Endothelial cell of umbilical vein (primary cell): ENCODE measurements around the gene CD79B. TPM values are rescaled to one million over a fixed set of nuclear protein-coding genes. Genes with fewer than 3 reads are reported as not detected.
"Not testable (repeated sequence)": the region's sequence is repeated elsewhere in the genome, so short reads cannot be mapped to it uniquely, and the experiment has no call there.

Experiments
- BruUV-seq: library from RNA; stranded (reverse); fragments of 400-500 nt; replicated peaks from 2 replicates; lab custom pipeline; 2021; lab: Mats Ljungman, UMichigan
- CTCF ChIA-PET: fragments of 300-600, 350-600 bp; sonication (Branson Sonifier 250); formaldehyde crosslinking; loops from one replicate; lab custom pipeline; 2021; ENCODE audit warnings: antibody characterized with exemption, inconsistent platforms; lab: Charles Lee
- POLR2A ChIA-PET: fragments of 300-600, 350-600 bp; sonication (Branson Sonifier 250); formaldehyde crosslinking; loops from one replicate; lab custom pipeline; 2021; ENCODE audit warnings: antibody characterized with exemption, inconsistent platforms; lab: Charles Lee
- DNase-seq: peaks from one replicate; pipeline ENCODE4 v3.0.0-alpha.2; 2011; ENCODE audit warnings: low read depth, low spot score
- FAIRE-seq: peaks from 2 replicates; lab custom pipeline; 2011; peaks lifted over from hg19 to GRCh38; lab: Jason Lieb, UNC
- H2AFZ ChIP-seq: 2 replicates; pipeline ENCODE4 v1.6.0; 2012; ENCODE audit warnings: low read depth, low read length, control low read depth, inconsistent platforms
- H3K27ac ChIP-seq: 2 replicates; pipeline ENCODE4 v1.5.1; 2011; ENCODE audit warnings: low read depth, mild to moderate bottlenecking, control low read depth, low read length, moderate library complexity; ENCODE audit not compliant: insufficient read depth
- H3K27me3 ChIP-seq, 2 experiments: 2 replicates each; pipeline versions ENCODE4 v1.6.0 to v1.6.1; 2011; ENCODE audit warnings: low read length in 2 of 2, mixed read lengths in 1 of 2; ENCODE audit not compliant: control insufficient read depth in 2 of 2, insufficient read depth in 2 of 2
- H3K36me3 ChIP-seq, 2 experiments: 2 replicates in 1 of 2; 3 replicates in 1 of 2; pipeline ENCODE4 v1.5.1; 2011; ENCODE audit warnings: low read length in 2 of 2, mild to moderate bottlenecking in 1 of 2, moderate library complexity in 1 of 2; ENCODE audit not compliant: control insufficient read depth in 2 of 2, insufficient read depth in 2 of 2; ENCODE audit errors: extremely low read depth in 1 of 2
- H3K4me1 ChIP-seq: 3 replicates; pipeline ENCODE4 v1.5.1; 2011; ENCODE audit warnings: mild to moderate bottlenecking, low read length; ENCODE audit not compliant: control insufficient read depth, insufficient read depth; ENCODE audit errors: extremely low read depth
- H3K4me2 ChIP-seq: 2 replicates; pipeline ENCODE4 v1.6.1; 2011; ENCODE audit warnings: low read length, control low read depth, mixed read lengths; ENCODE audit not compliant: insufficient read depth
- H3K4me3 ChIP-seq, 3 experiments: fragments of 200-600 bp in 1 of 3; sonication (generic), shearing (Covaris generic) in 1 of 3; replicated peaks in 1 of 3; 2 replicates each; pipeline ENCODE4 v1.5.1; 2011 to 2016; ENCODE audit warnings: control low read depth in 3 of 3, low read length in 3 of 3, mild to moderate bottlenecking in 2 of 3, inconsistent platforms in 1 of 3, low read depth in 1 of 3, moderate library complexity in 1 of 3; ENCODE audit not compliant: insufficient read depth in 1 of 3
- H3K79me2 ChIP-seq: 2 replicates; pipeline ENCODE4 v1.6.0; 2012; ENCODE audit warnings: low read length, inconsistent platforms; ENCODE audit not compliant: control insufficient read depth, insufficient read depth
- H3K9ac ChIP-seq: replicated peaks from 2 replicates; pipeline ENCODE3; 2011; ENCODE audit warnings: low read length, control low read depth; ENCODE audit not compliant: insufficient read depth; ENCODE audit errors: extremely low read depth
- H3K9me1 ChIP-seq: replicated peaks from 3 replicates; pipeline ENCODE4 v1.6.0; 2011; ENCODE audit warnings: mild to moderate bottlenecking, low read length; ENCODE audit not compliant: control insufficient read depth, insufficient read depth; ENCODE audit errors: extremely low read depth
- H3K9me3 ChIP-seq: replicated peaks from 2 replicates; pipeline ENCODE4 v1.5.1; 2012; ENCODE audit warnings: low read length, inconsistent platforms; ENCODE audit not compliant: control insufficient read depth, insufficient read depth
- H4K20me1 ChIP-seq: replicated peaks from 2 replicates; pipeline ENCODE3; 2011; ENCODE audit warnings: mild to moderate bottlenecking, low read length; ENCODE audit not compliant: control insufficient read depth, insufficient read depth; ENCODE audit errors: extremely low read depth
- CTCF ChIP-seq, 2 donors: IDR thresholded peaks; 1 replicate in 1 of 2; 2 replicates in 1 of 2; pipeline ENCODE4 v1.5.1; 2011; ENCODE audit warnings: low read length in 2 of 2, mild to moderate bottlenecking in 2 of 2, moderate library complexity in 2 of 2, control low read depth in 1 of 2, inconsistent platforms in 1 of 2, low read depth in 1 of 2; ENCODE audit not compliant: insufficient read depth in 1 of 2; ENCODE audit errors: extremely low read depth in 1 of 2
- EZH2 ChIP-seq: IDR thresholded peaks from 2 replicates; pipeline ENCODE4 v1.6.1; 2012; ENCODE audit warnings: borderline replicate concordance, low read depth, mild to moderate bottlenecking, moderate library complexity, low read length, inconsistent platforms; ENCODE audit not compliant: severe bottlenecking
- FOS ChIP-seq: IDR thresholded peaks from 2 replicates; pipeline ENCODE4 v1.6.1; 2011; ENCODE audit warnings: mild to moderate bottlenecking, low read length, moderate library complexity, borderline replicate concordance; ENCODE audit not compliant: insufficient read depth
- GATA2 ChIP-seq: IDR thresholded peaks from 2 replicates; pipeline ENCODE4 v1.7.0; 2011; ENCODE audit warnings: low read depth, mild to moderate bottlenecking, moderate library complexity, mixed read lengths, low read length; ENCODE audit not compliant: insufficient read length, insufficient read depth
- JUN ChIP-seq: IDR thresholded peaks from 2 replicates; pipeline ENCODE4 v1.6.1; 2011; ENCODE audit warnings: borderline replicate concordance, low read depth; ENCODE audit not compliant: insufficient read length, insufficient read depth
- MAX ChIP-seq: IDR thresholded peaks from 2 replicates; pipeline ENCODE4 v1.6.1; 2011; ENCODE audit not compliant: insufficient read depth, insufficient read length
- MYC ChIP-seq: IDR thresholded peaks from one replicate; pipeline ENCODE4 v1.6.1; 2011; ENCODE audit warnings: mild to moderate bottlenecking, low read depth, low read length
- POLR2A ChIP-seq: IDR thresholded peaks from 2 replicates; pipeline ENCODE4 v1.6.1; 2012; ENCODE audit warnings: low read depth, mild to moderate bottlenecking, control low read depth, low read length
- POLR2AphosphoS5 ChIP-seq: IDR thresholded peaks from 2 replicates; pipeline ENCODE4 v1.6.1; 2012; ENCODE audit warnings: low read depth, mild to moderate bottlenecking, control low read depth, low read length, moderate library complexity; ENCODE audit not compliant: insufficient read depth
- dilution Hi-C: fragments of 300-500 bp; cut with MboI; formaldehyde crosslinking; loops from one replicate; pipeline ENCODE4 v1.15.0; 2019; ENCODE audit warnings: low sequenced_read_pairs; ENCODE audit not compliant: extremely low pct_ligation_motif_present
- intact Hi-C: fragments of 100-400 bp; cut with micrococcal nuclease; formaldehyde crosslinking; loops from one replicate; pipeline ENCODE4 v1.10.0; 2022
- polyA plus RNA-seq, 4 experiments: library from polyadenylated mRNA; depleted of rRNA in 3 of 4; stranded (reverse) in 3 of 4; unstranded in 1 of 4; fragments of >200 nt; gene quantifications; 2 replicates each; pipeline versions ENCODE4 v1.2.1 to v1.2.3, GENCODE V29; 2011 to 2012; ENCODE audit warnings: missing spikeins in 1 of 4
- total RNA-seq: library from RNA; stranded (reverse); gene quantifications from 2 replicates; pipeline ENCODE4 v1.2.3, GENCODE V29; 2021

Gene CD79B
- total and polyA plus RNA-seq, 2 donors (not counting 3 experiments of a cell fraction or from before 2014, with no cell fraction given), result 2.1 to 3.9 TPM

- dilution Hi-C loops, result no loop called here
- H3K79me2 ChIP-seq, result no peaks in the 10 kb centered on the region
- no peak overlapping the region for H3K4me3 ChIP-seq
- CTCF ChIA-PET, result interaction anchor here (1.0 to 7.3 kb wide), 10 partner anchors 11 to 215 kb away, joined by 3 to 183 read pairs (median 18); partner anchors contain the start of gene PRR29
- DNase-seq, result no peak
- TF ChIP-seq POLR2A, result no peak
- TF ChIP-seq MAX, result no peak
- no peak for TF ChIP-seq JUN
- no peak for TF ChIP-seq FOS
- TF ChIP-seq MYC, result no peak
- no peak for TF ChIP-seq EZH2
- no peak for TF ChIP-seq CTCF (IDR thresholded peaks at IDR 0.05; ENCODE audit: extremely low read depth in 1 of 2, insufficient read depth in 1 of 2, low read depth in 1 of 2, low read length in 2 of 2)
- TF ChIP-seq GATA2, result no peak
- TF ChIP-seq POLR2AphosphoS5, result no peak
- no peaks in the 10 kb centered on the region for H3K4me1 ChIP-seq
- H2AFZ ChIP-seq, result no peak overlapping the region
- no peaks in the 10 kb centered on the region for H4K20me1 ChIP-seq
- H3K4me2 ChIP-seq, result no peak overlapping the region
- H3K27me3 ChIP-seq, result peaks cover 0 to 3% of the 10 kb centered on the region in 2 experiments
- no peak overlapping the region for H3K27ac ChIP-seq
- no TSS peak for BruUV-seq
- no peaks in the 10 kb centered on the region for H3K9me1 ChIP-seq
- no peaks in the 10 kb centered on the region for H3K9me3 ChIP-seq
- no peak overlapping the region for H3K9ac ChIP-seq
- POLR2A ChIA-PET, result no interaction called here
- intact Hi-C loops, result no loop called here
- H3K36me3 ChIP-seq, result no peaks in the 10 kb centered on the region
- no peak for FAIRE-seq
Observed at GRCh38 chr17:63917646-63918045, 14.5 kb downstream of the CD79B start.

GRCh38 chr17:63917206-63917605, 14.9 kb downstream of the CD79B start:
- H3K27me3 ChIP-seq, H3K36me3 ChIP-seq, intact Hi-C loops, POLR2A ChIA-PET, H3K4me3 ChIP-seq, H4K20me1 ChIP-seq, H3K79me2 ChIP-seq, H3K4me2 ChIP-seq, H3K27ac ChIP-seq, BruUV-seq, H3K9me1 ChIP-seq, DNase-seq, FAIRE-seq, H3K4me1 ChIP-seq, H3K9ac ChIP-seq, dilution Hi-C loops, H2AFZ ChIP-seq, H3K9me3 ChIP-seq: not testable (repeated sequence)
- CTCF ChIA-PET, result interaction anchor here (1.0 to 7.3 kb wide), 5 partner anchors 11 to 215 kb away, joined by 3 to 183 read pairs (median 107); no protein-coding TSS in a partner anchor
